ENCODE data around the gene MAST2. TPM values are rescaled to one million over a fixed set of nuclear protein-coding genes. Genes with fewer than 3 reads are reported as not detected.
A peak's percentile ranks its signal among the peaks of the same experiment; 100 is the strongest.

The MAST2 gene
- total and polyA plus RNA-seq, 2 experiments from 2014 or later: 14.2 to 19.1 TPM

GRCh38 chr1:45876000-45876617 lies 72.7 kb downstream of the MAST2 start:
- in situ Hi-C loops (cut with MboI): no loop called here
- Histone ChIP-seq H3K9me3 (ENCODE audit: low read depth) (no peaks in the 10 kb centered on the region), H3K27ac (no peak overlapping the region), H3F3A (ENCODE audit: insufficient read depth) (0 out of 2 replicates have a peak, but pooled peaks cover 6% of the 10 kb centered on the region), H2AFZ (no peak overlapping the region), H3K4me3 (no peak overlapping the region), H3K4me2 (ENCODE audit: unreplicated experiment) (no peak overlapping the region), H3K4me1 (ENCODE audit: insufficient read depth) (peaks cover 22% of the 10 kb centered on the region), H3K9me2 (ENCODE audit: insufficient read depth) (no peaks in the 10 kb centered on the region), H3K79me2 (ENCODE audit: insufficient read depth) (peaks cover 68% of the 10 kb centered on the region), H3K9ac (no peak overlapping the region), H3K36me3 (ENCODE audit: low read depth) (no peaks in the 10 kb centered on the region), H4K20me1 (ENCODE audit: insufficient read depth) (no peaks in the 10 kb centered on the region), H3K27me3 (replicated peaks; ENCODE audit: insufficient read depth) (no peaks in the 10 kb centered on the region)
- 61 to 66% methylated on average over 2 of the region's 2 CpGs for WGBS, 2 experiments (ENCODE audit: low coverage in 1 of 2, low lambda C conversion rate in 2 of 2, missing lambda C conversion rate in 2 of 2)
- no peak for TF ChIP-seq EZH2phosphoT487 (IDR thresholded peaks at IDR 0.05; ENCODE audit: insufficient read depth, low read depth)
- TF ChIP-seq EZH2 (IDR thresholded peaks at IDR 0.05; ENCODE audit: insufficient read depth, poor library complexity, severe bottlenecking): no peak
- DNase-seq: peak; percentile 6

GRCh38 chr1:45877264-45877663 lies 73.9 kb downstream of the MAST2 start:
- H3K4me1 ChIP-seq (ENCODE audit: insufficient read depth): peaks cover 18% of the 10 kb centered on the region
- H3K4me3 ChIP-seq: no peak overlapping the region
- DNase-seq: no peak
- peaks cover 60% of the 10 kb centered on the region for H3K79me2 ChIP-seq (ENCODE audit: insufficient read depth)
- H3K27ac ChIP-seq: no peak overlapping the region
- H3K36me3 ChIP-seq (ENCODE audit: low read depth): no peaks in the 10 kb centered on the region
- H3K4me2 ChIP-seq (ENCODE audit: unreplicated experiment): no peak overlapping the region
- in situ Hi-C loops (cut with MboI): no loop called here
- TF ChIP-seq EZH2 (IDR thresholded peaks at IDR 0.05; ENCODE audit: insufficient read depth, poor library complexity, severe bottlenecking): no peak
- TF ChIP-seq EZH2phosphoT487 (IDR thresholded peaks at IDR 0.05; ENCODE audit: insufficient read depth, low read depth): no peak
- no peak overlapping the region for H3K9ac ChIP-seq
- H3K27me3 ChIP-seq (replicated peaks; ENCODE audit: insufficient read depth): no peaks in the 10 kb centered on the region
- H4K20me1 ChIP-seq (ENCODE audit: insufficient read depth): no peaks in the 10 kb centered on the region
- no peak overlapping the region for H2AFZ ChIP-seq
- H3K9me3 ChIP-seq (ENCODE audit: low read depth): no peaks in the 10 kb centered on the region
- H3K9me2 ChIP-seq (ENCODE audit: insufficient read depth): no peaks in the 10 kb centered on the region
- 82 to 84% methylated on average over 4 of the region's 4 CpGs for WGBS, 2 experiments (ENCODE audit: low coverage in 1 of 2, low lambda C conversion rate in 2 of 2, missing lambda C conversion rate in 2 of 2)
- H3F3A ChIP-seq (ENCODE audit: insufficient read depth): 0 out of 2 replicates have a peak, but pooled peaks cover 6% of the 10 kb centered on the region

GRCh38 chr1:45879885-45880598 lies 76.6 kb downstream of the MAST2 start:
- WGBS, 2 experiments (ENCODE audit: low coverage in 1 of 2, low lambda C conversion rate in 2 of 2, missing lambda C conversion rate in 2 of 2): 98 to 99% methylated on average over 4 of the region's 4 CpGs
- peak overlapping the region; percentile 73 for H3K4me2 ChIP-seq (ENCODE audit: unreplicated experiment)
- H2AFZ ChIP-seq: no peak overlapping the region
- peaks cover 42% of the 10 kb centered on the region for H3K79me2 ChIP-seq (ENCODE audit: insufficient read depth)
- no peak overlapping the region for H3K4me3 ChIP-seq
- H4K20me1 ChIP-seq (ENCODE audit: insufficient read depth): no peaks in the 10 kb centered on the region
- 0 out of 2 replicates have a peak, but pooled peaks cover 6% of the 10 kb centered on the region for H3F3A ChIP-seq (ENCODE audit: insufficient read depth)
- no peaks in the 10 kb centered on the region for H3K27me3 ChIP-seq (replicated peaks; ENCODE audit: insufficient read depth)
- TF ChIP-seq EZH2 (IDR thresholded peaks at IDR 0.05; ENCODE audit: insufficient read depth, poor library complexity, severe bottlenecking) (no peak), EZH2phosphoT487 (IDR thresholded peaks at IDR 0.05; ENCODE audit: insufficient read depth, low read depth) (no peak)
- H3K4me1 ChIP-seq (ENCODE audit: insufficient read depth): peaks cover 29% of the 10 kb centered on the region
- H3K9ac ChIP-seq: no peak overlapping the region
- no peaks in the 10 kb centered on the region for H3K36me3 ChIP-seq (ENCODE audit: low read depth)
- H3K9me2 ChIP-seq (ENCODE audit: insufficient read depth): no peaks in the 10 kb centered on the region
- H3K27ac ChIP-seq: no peak overlapping the region
- H3K9me3 ChIP-seq (ENCODE audit: low read depth): no peaks in the 10 kb centered on the region
- no peak for DNase-seq
- in situ Hi-C loops (cut with MboI): no loop called here

- H3K27ac ChIP-seq: peak overlapping the region; percentile 30
Measured at GRCh38 chr1:45880930-45881329, 77.5 kb downstream of the MAST2 start.

More at GRCh38 chr1:45880930-45881329, 77.5 kb downstream of the MAST2 start:
- no peak overlapping the region for H3K4me3 ChIP-seq
- no peak overlapping the region for H2AFZ ChIP-seq
- H3K27me3 ChIP-seq (replicated peaks; ENCODE audit: insufficient read depth): no peaks in the 10 kb centered on the region
- peak; percentile 65 for DNase-seq
- H3K79me2 ChIP-seq (ENCODE audit: insufficient read depth): peaks cover 43% of the 10 kb centered on the region
- 0 out of 2 replicates have a peak, but pooled peaks cover 6% of the 10 kb centered on the region for H3F3A ChIP-seq (ENCODE audit: insufficient read depth)
- no peaks in the 10 kb centered on the region for H3K9me3 ChIP-seq (ENCODE audit: low read depth)
- H3K36me3 ChIP-seq (ENCODE audit: low read depth): no peaks in the 10 kb centered on the region
- 46 to 61% methylated on average over 3 of the region's 3 CpGs for WGBS, 2 experiments (ENCODE audit: low coverage in 1 of 2, low lambda C conversion rate in 2 of 2, missing lambda C conversion rate in 2 of 2)
- no peaks in the 10 kb centered on the region for H4K20me1 ChIP-seq (ENCODE audit: insufficient read depth)
- peak overlapping the region; percentile 73 for H3K4me2 ChIP-seq (ENCODE audit: unreplicated experiment)
- no peak for TF ChIP-seq EZH2phosphoT487 (IDR thresholded peaks at IDR 0.05; ENCODE audit: insufficient read depth, low read depth)
- peaks cover 29% of the 10 kb centered on the region for H3K4me1 ChIP-seq (ENCODE audit: insufficient read depth)
- in situ Hi-C loops (cut with MboI): no loop called here
- no peaks in the 10 kb centered on the region for H3K9me2 ChIP-seq (ENCODE audit: insufficient read depth)
- no peak overlapping the region for H3K9ac ChIP-seq

Data from GM23248 (cell line).